ENCODE results near the gene CYS1.

The CYS1 gene

GRCh38 chr2:10054424-10054823 is 25.8 kb downstream of the CYS1 start:
- no peak for DNase-seq (ENCODE audit: low read depth)
- TF ChIP-seq CTCF (IDR thresholded peaks at IDR 0.05; ENCODE audit: low read depth, low read length): no peak
- TF ChIP-seq MAX (IDR thresholded peaks at IDR 0.05; ENCODE audit: low read depth, low read length): no peak
- no peak for TF ChIP-seq MYC (IDR thresholded peaks at IDR 0.05; ENCODE audit: low read depth, low read length)
- no peak for TF ChIP-seq POLR2A (IDR thresholded peaks at IDR 0.05; ENCODE audit: extremely low read depth, insufficient read length)
- H3K4me3 ChIP-seq (ENCODE audit: low read depth, low read length): no peak overlapping the region

- no peak overlapping the region for H3K4me3 ChIP-seq (ENCODE audit: low read depth, low read length)
- no peak for DNase-seq (ENCODE audit: low read depth)
- TF ChIP-seq MAX (IDR thresholded peaks at IDR 0.05; ENCODE audit: low read depth, low read length) (no peak), CTCF (IDR thresholded peaks at IDR 0.05; ENCODE audit: low read depth, low read length) (no peak), MYC (IDR thresholded peaks at IDR 0.05; ENCODE audit: low read depth, low read length) (no peak), POLR2A (IDR thresholded peaks at IDR 0.05; ENCODE audit: extremely low read depth, insufficient read length) (no peak)
These were observed 26.9 kb downstream of the CYS1 start for GRCh38 chr2:10053351-10053750.

- no peak for TF ChIP-seq MAX (IDR thresholded peaks at IDR 0.05; ENCODE audit: low read depth, low read length)
- no peak for TF ChIP-seq MYC (IDR thresholded peaks at IDR 0.05; ENCODE audit: low read depth, low read length)
- no peak for TF ChIP-seq CTCF (IDR thresholded peaks at IDR 0.05; ENCODE audit: low read depth, low read length)
- no peak for TF ChIP-seq POLR2A (IDR thresholded peaks at IDR 0.05; ENCODE audit: extremely low read depth, insufficient read length)
- H3K4me3 ChIP-seq (ENCODE audit: low read depth, low read length): no peak overlapping the region
- no peak for DNase-seq (ENCODE audit: low read depth)
These were observed 28.0 kb downstream of the CYS1 start for GRCh38 chr2:10052216-10052615.

- DNase-seq (ENCODE audit: low read depth): peak; percentile 70
- H3K4me3 ChIP-seq (ENCODE audit: low read depth, low read length): no peak overlapping the region
- TF ChIP-seq MAX (IDR thresholded peaks at IDR 0.05; ENCODE audit: low read depth, low read length): no peak
- peak; percentile 58 for TF ChIP-seq CTCF (IDR thresholded peaks at IDR 0.05; ENCODE audit: low read depth, low read length)
- no peak for TF ChIP-seq MYC (IDR thresholded peaks at IDR 0.05; ENCODE audit: low read depth, low read length)
- no peak for TF ChIP-seq POLR2A (IDR thresholded peaks at IDR 0.05; ENCODE audit: extremely low read depth, insufficient read length)
These were observed 31.6 kb downstream of the CYS1 start for GRCh38 chr2:10048501-10049171.

- TF ChIP-seq POLR2A (IDR thresholded peaks at IDR 0.05; ENCODE audit: extremely low read depth, insufficient read length) (no peak), MYC (IDR thresholded peaks at IDR 0.05; ENCODE audit: low read depth, low read length) (no peak), CTCF (IDR thresholded peaks at IDR 0.05; ENCODE audit: low read depth, low read length) (no peak), MAX (IDR thresholded peaks at IDR 0.05; ENCODE audit: low read depth, low read length) (no peak)
- no peak for DNase-seq (ENCODE audit: low read depth)
- no peak overlapping the region for H3K4me3 ChIP-seq (ENCODE audit: low read depth, low read length)
These were observed 32.4 kb downstream of the CYS1 start for GRCh38 chr2:10047616-10048500.

Measured in NB4 (cell line).